ENCODE results near the gene MMP11. TPM values are rescaled to one million over a fixed set of nuclear protein-coding genes. Genes with fewer than 3 reads are reported as not detected.
A peak's percentile ranks its signal among the peaks of the same experiment; 100 is the strongest.

Gene MMP11
- total and polyA plus RNA-seq, 9 donors = 1.4 to 59.7 (median 11.4) TPM

DNA sequence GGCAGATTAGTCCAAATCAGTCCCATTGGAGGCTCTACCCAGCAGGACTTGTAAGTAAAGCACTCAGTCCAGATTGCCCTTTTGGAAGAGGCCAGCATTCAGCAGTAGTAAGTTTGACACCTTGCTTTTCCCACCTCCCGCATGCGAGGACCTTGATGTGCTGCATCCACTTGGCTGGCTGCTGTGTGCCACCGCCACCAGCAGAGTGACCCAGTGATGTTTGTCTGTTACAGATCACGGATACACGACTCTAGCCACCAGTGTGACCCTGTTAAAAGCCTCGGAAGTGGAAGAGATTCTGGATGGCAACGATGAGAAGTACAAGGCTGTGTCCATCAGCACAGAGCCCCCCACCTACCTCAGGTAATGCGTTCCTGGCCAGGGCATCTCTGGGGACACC is 20.7 kb downstream of the MMP11 start:
- no peak for DNase-seq
- 84 to 94% (median 87%) methylated on average over 8 of the region's 8 CpGs for WGBS, 3 donors
- Histone ChIP-seq H3K36me3 (no peaks in the 10 kb centered on the region), H3K4me1 (ENCODE audit: insufficient read depth) (peaks cover 35% of the 10 kb centered on the region), H3K27ac (peak overlapping the region in 1 of 2 donors; percentile 63), H3K4me3 (no peak overlapping the region), H3K27me3 (no peaks in the 10 kb centered on the region), H3K9me3 (no peaks in the 10 kb centered on the region)
- TF ChIP-seq EP300 (IDR thresholded peaks at IDR 0.05) (no peak), POLR2A (IDR thresholded peaks at IDR 0.05) (no peak)
- TF ChIP-seq, protein P1, sequence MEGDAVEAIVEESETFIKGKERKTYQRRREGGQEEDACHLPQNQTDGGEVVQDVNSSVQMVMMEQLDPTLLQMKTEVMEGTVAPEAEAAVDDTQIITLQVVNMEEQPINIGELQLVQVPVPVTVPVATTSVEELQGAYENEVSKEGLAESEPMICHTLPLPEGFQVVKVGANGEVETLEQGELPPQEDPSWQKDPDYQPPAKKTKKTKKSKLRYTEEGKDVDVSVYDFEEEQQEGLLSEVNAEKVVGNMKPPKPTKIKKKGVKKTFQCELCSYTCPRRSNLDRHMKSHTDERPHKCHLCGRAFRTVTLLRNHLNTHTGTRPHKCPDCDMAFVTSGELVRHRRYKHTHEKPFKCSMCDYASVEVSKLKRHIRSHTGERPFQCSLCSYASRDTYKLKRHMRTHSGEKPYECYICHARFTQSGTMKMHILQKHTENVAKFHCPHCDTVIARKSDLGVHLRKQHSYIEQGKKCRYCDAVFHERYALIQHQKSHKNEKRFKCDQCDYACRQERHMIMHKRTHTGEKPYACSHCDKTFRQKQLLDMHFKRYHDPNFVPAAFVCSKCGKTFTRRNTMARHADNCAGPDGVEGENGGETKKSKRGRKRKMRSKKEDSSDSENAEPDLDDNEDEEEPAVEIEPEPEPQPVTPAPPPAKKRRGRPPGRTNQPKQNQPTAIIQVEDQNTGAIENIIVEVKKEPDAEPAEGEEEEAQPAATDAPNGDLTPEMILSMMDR (IDR thresholded peaks at IDR 0.05) = no peak
- intact Hi-C loops (cut with DNase I) = no loop called here

GRCh38 chr22:23796461-23796860 is 23.8 kb downstream of the MMP11 start:
- H3K9me3 ChIP-seq = no peaks in the 10 kb centered on the region
- DNase-seq = no peak
- 54 to 64% (median 63%) methylated on average over 5 of the region's 5 CpGs for WGBS, 3 donors
- no peaks in the 10 kb centered on the region for H3K27me3 ChIP-seq
- no peak overlapping the region for H3K27ac ChIP-seq
- intact Hi-C loops (cut with DNase I) = no loop called here
- peaks cover 12% of the 10 kb centered on the region for H3K4me1 ChIP-seq (ENCODE audit: insufficient read depth)
- H3K36me3 ChIP-seq = no peaks in the 10 kb centered on the region
- TF ChIP-seq, protein P1 (IDR thresholded peaks at IDR 0.05) = no peak
- H3K4me3 ChIP-seq = no peak overlapping the region

- H3K9me3 ChIP-seq = no peaks in the 10 kb centered on the region
- no peak overlapping the region for H3K27ac ChIP-seq
- WGBS, 3 donors = 90 to 92% (median 90%) methylated on average over 18 of the region's 18 CpGs
- no peaks in the 10 kb centered on the region for H3K27me3 ChIP-seq
- peaks cover 2% of the 10 kb centered on the region for H3K4me1 ChIP-seq (ENCODE audit: insufficient read depth)
- no peak overlapping the region for H3K4me3 ChIP-seq
- H3K36me3 ChIP-seq = no peaks in the 10 kb centered on the region
- intact Hi-C loops (cut with DNase I) = no loop called here
- TF ChIP-seq EP300 (IDR thresholded peaks at IDR 0.05) (no peak), POLR2A (IDR thresholded peaks at IDR 0.05) (no peak)
- TF ChIP-seq, protein P1 (IDR thresholded peaks at IDR 0.05) = no peak
- DNase-seq = no peak
These were observed 27.9 kb downstream of the MMP11 start for GRCh38 chr22:23800297-23801237.

DNA sequence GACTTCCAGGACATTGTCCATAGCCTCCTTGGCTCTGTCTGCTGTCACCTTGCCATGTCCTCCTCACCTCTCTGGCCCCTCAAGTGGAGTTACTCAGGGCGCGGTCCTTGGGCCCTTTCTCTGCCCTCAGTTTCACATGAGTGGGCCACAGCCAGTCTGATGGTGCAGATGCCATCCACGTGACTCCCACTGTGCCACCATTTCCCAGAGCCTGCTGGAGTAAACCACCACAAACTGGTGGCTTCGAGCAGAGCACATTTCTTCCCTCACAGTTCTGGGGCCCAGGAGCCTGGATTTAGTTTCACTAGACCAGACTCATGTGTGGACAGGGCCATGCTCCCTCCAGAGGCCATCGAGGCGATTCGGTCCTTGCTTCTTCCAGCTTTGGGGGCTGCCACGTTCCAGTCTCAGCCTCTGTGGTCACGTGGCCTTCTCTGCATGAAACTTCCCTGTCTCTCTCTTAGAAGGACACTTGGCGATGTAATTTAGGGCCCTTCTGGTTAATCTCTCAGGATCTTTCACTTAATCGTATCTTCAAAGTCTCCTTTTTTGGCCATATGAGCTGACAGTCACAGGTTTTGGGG is 28.7 kb downstream of the MMP11 start:
- no peak for DNase-seq
- 86 to 90% (median 89%) methylated on average over 11 of the region's 11 CpGs for WGBS, 3 donors

More for the DNA sequence above, 28.7 kb downstream of the MMP11 start:
- Histone ChIP-seq H3K4me1 (ENCODE audit: insufficient read depth) (peaks cover 2% of the 10 kb centered on the region), H3K9me3 (no peaks in the 10 kb centered on the region), H3K4me3 (no peak overlapping the region), H3K27ac (no peak overlapping the region), H3K36me3 (no peaks in the 10 kb centered on the region), H3K27me3 (no peaks in the 10 kb centered on the region)
- intact Hi-C loops (cut with DNase I) = no loop called here
- TF ChIP-seq EP300 (IDR thresholded peaks at IDR 0.05) = no peak
- no peak for TF ChIP-seq POLR2A (IDR thresholded peaks at IDR 0.05)
- TF ChIP-seq, protein P1 (IDR thresholded peaks at IDR 0.05) = no peak

All from ovary (tissue), 9 donors.